KMS-11 (cell line): ENCODE results near the gene EML5.
A peak's percentile ranks its signal among the peaks of the same experiment; 100 is the strongest.
"Not testable (repeated sequence)": the region's sequence is repeated elsewhere in the genome, so short reads cannot be mapped to it uniquely, and the experiment has no call there.

Experiments used
- H2AFZ ChIP-seq: fragments of 200-600 bp; sonication (generic); 2 replicates; pipeline ENCODE4 v1.6.1; 2016; ENCODE audit warnings: antibody characterized with exemption, mixed run types, low read depth
- H3K27ac ChIP-seq: fragments of 200-600 bp; sonication (generic); 2 replicates; pipeline ENCODE4 v1.6.1; 2016; ENCODE audit warnings: mild to moderate bottlenecking, mixed run types
- H3K27me3 ChIP-seq: fragments of 200-600 bp; sonication (generic); 2 replicates; pipeline ENCODE4 v1.6.1; 2017; ENCODE audit warnings: mild to moderate bottlenecking, low read depth, mixed run types, moderate library complexity; ENCODE audit not compliant: insufficient read depth
- H3K36me3 ChIP-seq: fragments of 200-600 bp; sonication (generic); 2 replicates; pipeline ENCODE4 v1.6.1; 2017; ENCODE audit warnings: mild to moderate bottlenecking, mixed run types; ENCODE audit not compliant: insufficient read depth
- H3K4me1 ChIP-seq: fragments of 200-600 bp; sonication (generic); 2 replicates; pipeline ENCODE4 v1.6.1; 2016; ENCODE audit warnings: mild to moderate bottlenecking, low read depth, mixed run types; ENCODE audit not compliant: poor library complexity, severe bottlenecking
- H3K4me2 ChIP-seq: fragments of 200-600 bp; sonication (generic); 2 replicates; pipeline ENCODE4 v1.7.0; 2016; ENCODE audit warnings: mild to moderate bottlenecking, mixed run types
- H3K4me3 ChIP-seq: fragments of 200-600 bp; sonication (generic); IDR thresholded peaks from 2 replicates; pipeline ENCODE4 v1.6.1; 2017; ENCODE audit warnings: low read depth, low read length, mixed read lengths; ENCODE audit not compliant: insufficient read depth
- H3K79me2 ChIP-seq: fragments of 200-600 bp; sonication (generic); 2 replicates; pipeline ENCODE4 v1.6.1; 2016; ENCODE audit warnings: low read depth, mixed run types; ENCODE audit not compliant: insufficient read depth
- H3K9ac ChIP-seq: fragments of 200-600 bp; sonication (generic); 2 replicates; pipeline ENCODE4 v1.6.1; 2016; ENCODE audit warnings: mild to moderate bottlenecking, mixed run types
- H4K20me1 ChIP-seq: fragments of 200-600 bp; sonication (generic); 2 replicates; pipeline ENCODE4 v1.6.1; 2016; ENCODE audit warnings: mild to moderate bottlenecking, mixed run types; ENCODE audit not compliant: insufficient read depth
- CTCF ChIP-seq: fragments of 200-600 bp; sonication (generic); conservative IDR thresholded peaks from 2 replicates; pipeline ENCODE4 v1.6.1; 2017; ENCODE audit warnings: low read depth, mild to moderate bottlenecking, antibody characterized with exemption, low read length, moderate library complexity, mixed read lengths

The EML5 gene

GRCh38 chr14:88791629-88792472 is 902 bp downstream of the EML5 start:
- H3K27me3 ChIP-seq: no peaks in the 10 kb centered on the region
- H3K79me2 ChIP-seq: no peaks in the 10 kb centered on the region
- H3K4me3 ChIP-seq: no peak overlapping the region
- peak overlapping the region; percentile 78 for H2AFZ ChIP-seq
- no peaks in the 10 kb centered on the region for H4K20me1 ChIP-seq
- no peak for TF ChIP-seq CTCF
- H3K27ac ChIP-seq: peak overlapping the region; percentile 46
- peak overlapping the region; percentile 53; the same call in 1 of the 2 replicates for H3K9ac ChIP-seq
- peak overlapping the region; percentile 52; the same call in 1 of the 2 replicates for H3K4me2 ChIP-seq
- H3K36me3 ChIP-seq: no peaks in the 10 kb centered on the region
- peaks cover 16% of the 10 kb centered on the region for H3K4me1 ChIP-seq

- TF ChIP-seq CTCF: no peak
- H4K20me1 ChIP-seq: no peaks in the 10 kb centered on the region
- H2AFZ ChIP-seq: no peak overlapping the region
- H3K4me2 ChIP-seq: peak overlapping the region; percentile 52; the same call in 1 of the 2 replicates
- no peak overlapping the region for H3K9ac ChIP-seq
- H3K4me3 ChIP-seq: no peak overlapping the region
- H3K36me3 ChIP-seq: no peaks in the 10 kb centered on the region
- H3K27ac ChIP-seq: no peak overlapping the region
- H3K27me3 ChIP-seq: no peaks in the 10 kb centered on the region
- H3K4me1 ChIP-seq: peaks cover 16% of the 10 kb centered on the region
- H3K79me2 ChIP-seq: no peaks in the 10 kb centered on the region
These were observed 1.5 kb downstream of the EML5 start for GRCh38 chr14:88791252-88791621.

GRCh38 chr14:88790501-88791251 is 2.1 kb downstream of the EML5 start:
- no peaks in the 10 kb centered on the region for H4K20me1 ChIP-seq
- H3K36me3 ChIP-seq: no peaks in the 10 kb centered on the region
- H3K4me2 ChIP-seq: no peak overlapping the region
- H3K9ac ChIP-seq: no peak overlapping the region
- no peak for TF ChIP-seq CTCF
- H3K79me2 ChIP-seq: no peaks in the 10 kb centered on the region
- H3K4me3 ChIP-seq: no peak overlapping the region
- no peak overlapping the region for H3K27ac ChIP-seq
- H2AFZ ChIP-seq: no peak overlapping the region
- H3K4me1 ChIP-seq: peaks cover 16% of the 10 kb centered on the region
- no peaks in the 10 kb centered on the region for H3K27me3 ChIP-seq

GRCh38 chr14:88789573-88789972 is 3.2 kb downstream of the EML5 start:
- not testable (repeated sequence) for H4K20me1 ChIP-seq, H3K36me3 ChIP-seq, H3K4me3 ChIP-seq, H3K27ac ChIP-seq, H3K9ac ChIP-seq, H2AFZ ChIP-seq, H3K4me2 ChIP-seq, H3K27me3 ChIP-seq, H3K79me2 ChIP-seq
- H3K4me1 ChIP-seq: peaks cover 16% of the 10 kb centered on the region
